Measurements from ENCODE around the gene B3GALT6.

Gene B3GALT6

DNA sequence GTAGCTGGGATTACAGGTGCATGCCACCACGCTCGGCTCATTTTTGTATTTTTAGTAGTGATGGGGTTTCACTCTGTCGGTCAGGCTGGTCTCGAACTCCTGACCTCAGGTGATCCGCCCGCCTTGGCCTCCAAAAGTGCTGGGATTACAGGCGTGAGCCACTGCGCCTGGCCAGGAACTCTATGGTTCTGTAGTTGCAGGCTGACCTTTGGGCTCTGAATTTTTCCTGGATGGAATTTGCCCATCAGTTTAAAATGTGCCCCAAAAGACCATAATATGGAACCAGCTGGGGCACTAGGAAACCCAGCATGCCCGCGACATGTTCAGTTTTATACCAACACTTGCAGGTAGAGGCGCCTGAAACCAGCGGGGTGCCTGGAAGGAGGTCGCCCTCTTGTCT is 46.6 kb downstream of the B3GALT6 start:
- Histone ChIP-seq H3K27ac (no peak overlapping the region), H3K4me3 (no peak overlapping the region)
- DNase-seq (ENCODE audit: low spot score), result no peak
- TF ChIP-seq CTCF (IDR thresholded peaks at IDR 0.05), result no peak

DNA sequence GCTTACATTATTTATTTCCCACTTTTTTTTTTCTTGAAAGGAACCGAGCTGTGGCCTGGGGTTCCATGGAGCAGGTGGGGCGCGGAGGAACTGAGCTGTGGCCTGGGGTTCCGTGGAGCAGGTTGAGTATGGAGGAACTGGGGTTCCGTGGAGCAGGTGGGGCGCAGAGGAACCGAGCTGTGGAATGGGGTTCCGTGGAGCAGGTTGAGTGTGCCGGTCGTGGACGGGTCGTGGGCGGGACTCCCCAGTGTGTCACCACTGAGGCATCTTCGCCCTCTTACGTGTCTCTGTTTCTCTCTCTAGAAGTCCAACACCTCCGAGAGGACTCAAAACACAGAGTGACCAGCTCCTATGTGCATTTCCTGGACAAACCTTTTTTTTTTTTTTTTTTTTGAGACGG is 47.0 kb downstream of the B3GALT6 start:
- DNase-seq (ENCODE audit: low spot score), result no peak
- no peak for TF ChIP-seq CTCF (IDR thresholded peaks at IDR 0.05)
- no peak overlapping the region for H3K27ac ChIP-seq

GRCh38 chr1:1280782-1281481 is 48.9 kb downstream of the B3GALT6 start:
- no peak overlapping the region for H3K27ac ChIP-seq
- DNase-seq (ENCODE audit: low spot score), result no peak
- H3K4me3 ChIP-seq, result no peak overlapping the region
- TF ChIP-seq CTCF (IDR thresholded peaks at IDR 0.05), result no peak

More for the DNA sequence above, 47.0 kb downstream of the B3GALT6 start:
- H3K4me3 ChIP-seq, result no peak overlapping the region

- TF ChIP-seq CTCF (IDR thresholded peaks at IDR 0.05), result no peak
- no peak overlapping the region for H3K4me3 ChIP-seq
- no peak overlapping the region for H3K27ac ChIP-seq
- no peak for DNase-seq (ENCODE audit: low spot score)
Measured at GRCh38 chr1:1281533-1282321, 49.7 kb downstream of the B3GALT6 start.

DNA sequence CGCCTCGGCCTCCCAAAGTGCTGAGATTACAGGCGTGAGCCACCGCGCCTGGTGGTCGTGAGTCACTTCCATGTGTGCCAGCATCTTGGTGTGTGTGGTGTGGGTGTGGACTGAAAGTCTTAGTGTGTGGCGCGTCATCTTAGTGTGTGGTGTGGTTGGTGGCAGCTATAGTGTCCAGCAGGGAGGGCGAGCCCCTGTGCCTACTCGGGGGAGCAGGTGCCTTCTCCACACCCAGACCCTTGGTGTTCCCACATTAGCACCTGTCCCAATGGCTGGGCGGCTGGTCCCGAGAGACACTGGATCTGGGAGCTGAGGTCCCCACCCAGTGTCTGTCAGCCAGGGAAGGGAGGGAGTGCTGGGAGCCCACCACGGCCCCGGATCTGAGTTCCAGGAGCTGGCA is 51.0 kb downstream of the B3GALT6 start:
- TF ChIP-seq CTCF (IDR thresholded peaks at IDR 0.05), result no peak
- no peak for DNase-seq (ENCODE audit: low spot score)
- no peak overlapping the region for H3K27ac ChIP-seq
- H3K4me3 ChIP-seq, result no peak overlapping the region

GRCh38 chr1:1283821-1284220 is 51.8 kb downstream of the B3GALT6 start:
- Histone ChIP-seq H3K4me3 (no peak overlapping the region), H3K27ac (no peak overlapping the region)
- TF ChIP-seq CTCF (IDR thresholded peaks at IDR 0.05), result no peak
- no peak for DNase-seq (ENCODE audit: low spot score)

Measured in coronary artery (tissue), 2 donors.